H1 (cell line): Measurements from ENCODE around the gene MRPL3. TPM values are rescaled to one million over a fixed set of nuclear protein-coding genes. Genes with fewer than 3 reads are reported as not detected.

Experiments used
- CTCF ChIA-PET: fragments of 300-600 bp; sonication (Branson Sonifier 250); formaldehyde crosslinking; loops from one replicate; lab custom pipeline; 2021; ENCODE audit not compliant: partially characterized antibody; lab: Charles Lee
- POLR2A ChIA-PET: fragments of 300-600 bp; sonication (Branson Sonifier 250); formaldehyde crosslinking; loops from one replicate; lab custom pipeline; 2021; ENCODE audit warnings: inconsistent platforms; ENCODE audit not compliant: partially characterized antibody; lab: Charles Lee
- DNase-seq, 2 experiments: peaks; one replicate each; pipeline versions ENCODE4 v3.0.0 to v3.0.0-alpha.2; 2010 to 2022; ENCODE audit warnings: low spot score in 2 of 2, low read depth in 1 of 2, mixed read lengths in 1 of 2
- FAIRE-seq: peaks from 2 replicates; lab custom pipeline; 2011; peaks lifted over from hg19 to GRCh38; lab: Jason Lieb, UNC
- H2AFZ ChIP-seq: 2 replicates; pipeline ENCODE4 v1.8.1; 2012; ENCODE audit warnings: low read length, inconsistent platforms
- H2AK5ac ChIP-seq: 2 replicates; pipeline ENCODE4 v1.6.1; 2013; ENCODE audit warnings: low read depth, low read length
- H2BK120ac ChIP-seq: replicated peaks from 2 replicates; pipeline ENCODE3; 2013; ENCODE audit warnings: low read depth, low read length, inconsistent platforms
- H2BK12ac ChIP-seq: 2 replicates; pipeline ENCODE4 v1.6.1; 2013; ENCODE audit warnings: low read depth, low read length
- H2BK15ac ChIP-seq: 2 replicates; pipeline ENCODE4 v1.6.1; 2013; ENCODE audit warnings: low read length
- H2BK20ac ChIP-seq: 2 replicates; pipeline ENCODE4 v1.6.1; 2013; ENCODE audit warnings: low read length
- H2BK5ac ChIP-seq: 2 replicates; pipeline ENCODE4 v1.6.1; 2013; ENCODE audit warnings: low read depth, low read length
- H3K14ac ChIP-seq: 2 replicates; pipeline ENCODE4 v1.6.1; 2013; ENCODE audit warnings: inconsistent platforms; ENCODE audit not compliant: insufficient read length
- H3K18ac ChIP-seq: 2 replicates; pipeline ENCODE4 v1.6.1; 2013; ENCODE audit warnings: low read length; ENCODE audit errors: extremely low read depth
- H3K23ac ChIP-seq: 2 replicates; pipeline ENCODE4 v1.6.1; 2013; ENCODE audit warnings: inconsistent platforms; ENCODE audit not compliant: insufficient read length
- H3K23me2 ChIP-seq: 2 replicates; pipeline ENCODE4 v1.6.1; 2013; ENCODE audit warnings: low read depth, low read length
- H3K27ac ChIP-seq: 2 replicates; pipeline ENCODE4 v1.6.1; 2011; ENCODE audit warnings: low read depth, low read length, inconsistent platforms
- H3K27me3 ChIP-seq, 4 experiments: replicated peaks in 1 of 4; 1 replicate in 1 of 4; 2 replicates in 3 of 4; pipeline versions ENCODE4 v1.6.1 to v1.8.1; 2011 to 2013; ENCODE audit warnings: low read length in 3 of 4, mild to moderate bottlenecking in 3 of 4, inconsistent platforms in 2 of 4, mixed read lengths in 2 of 4, moderate library complexity in 1 of 4; ENCODE audit not compliant: control insufficient read depth in 3 of 4, insufficient read depth in 3 of 4; ENCODE audit errors: extremely low read depth in 1 of 4
- H3K36me3 ChIP-seq, 4 experiments: 2 replicates each; pipeline versions ENCODE4 v1.6.1 to v1.8.1; 2011 to 2013; ENCODE audit warnings: mild to moderate bottlenecking in 4 of 4, low read length in 3 of 4, moderate library complexity in 2 of 4, control low read depth in 1 of 4, inconsistent platforms in 1 of 4; ENCODE audit not compliant: insufficient read depth in 4 of 4, control insufficient read depth in 2 of 4
- H3K4ac ChIP-seq: replicated peaks from 2 replicates; pipeline ENCODE3; 2013; ENCODE audit warnings: low read length, low read depth, mixed read lengths, inconsistent platforms; ENCODE audit not compliant: insufficient read length
- H3K4me1 ChIP-seq, 4 experiments: replicated peaks in 1 of 4; 1 replicate in 1 of 4; 2 replicates in 3 of 4; pipeline versions ENCODE4 v1.6.1 to v1.8.1; 2011 to 2013; ENCODE audit warnings: low read length in 3 of 4, inconsistent platforms in 2 of 4, mixed read lengths in 1 of 4; ENCODE audit not compliant: insufficient read depth in 4 of 4, control insufficient read depth in 3 of 4
- H3K4me2 ChIP-seq, 2 experiments: 2 replicates each; pipeline versions ENCODE4 v1.6.1 to v1.8.1; 2011 to 2013; ENCODE audit warnings: low read depth in 2 of 2, low read length in 2 of 2, control low read depth in 1 of 2, inconsistent platforms in 1 of 2, mild to moderate bottlenecking in 1 of 2; ENCODE audit not compliant: insufficient read depth in 1 of 2
- H3K4me3 ChIP-seq, 4 experiments: fragments of 200-600, 300-600 bp in 1 of 4; sonication (generic), shearing (Covaris generic), sonication (Bioruptor Twin) in 1 of 4; 2 replicates each; pipeline versions ENCODE4 v1.5.1 to v1.8.1; 2011 to 2016; ENCODE audit warnings: low read length in 4 of 4, low read depth in 3 of 4, control low read depth in 2 of 4, inconsistent platforms in 2 of 4, mild to moderate bottlenecking in 2 of 4, mixed read lengths in 1 of 4, moderate library complexity in 1 of 4; ENCODE audit not compliant: insufficient read depth in 2 of 4; ENCODE audit errors: extremely low read depth in 1 of 4
- H3K56ac ChIP-seq: replicated peaks from 2 replicates; pipeline ENCODE3; 2013; ENCODE audit warnings: low read depth, mild to moderate bottlenecking, mixed read lengths, low read length, inconsistent platforms; ENCODE audit not compliant: insufficient read length
- H3K79me1 ChIP-seq: 2 replicates; pipeline ENCODE4 v1.6.1; 2013; ENCODE audit warnings: low read depth, low read length, control low read depth
- H3K79me2 ChIP-seq, 2 experiments: 2 replicates each; pipeline versions ENCODE4 v1.6.1 to v1.8.1; 2012 to 2013; ENCODE audit warnings: low read length in 2 of 2, mild to moderate bottlenecking in 2 of 2, inconsistent platforms in 1 of 2; ENCODE audit not compliant: insufficient read depth in 2 of 2, control insufficient read depth in 1 of 2
- H3K9ac ChIP-seq, 4 experiments: replicated peaks in 1 of 4; 1 replicate in 1 of 4; 2 replicates in 3 of 4; pipeline versions ENCODE4 v1.6.1 to v1.8.1; 2011 to 2013; ENCODE audit warnings: low read depth in 3 of 4, low read length in 3 of 4, control low read depth in 2 of 4, mild to moderate bottlenecking in 2 of 4, moderate library complexity in 2 of 4, inconsistent platforms in 1 of 4; ENCODE audit errors: extremely low read depth in 1 of 4
- H3K9me3 ChIP-seq, 2 experiments: 2 replicates each; pipeline versions ENCODE4 v1.6.1 to v1.8.1; 2012 to 2013; ENCODE audit warnings: mild to moderate bottlenecking in 2 of 2, moderate library complexity in 2 of 2, control low read depth in 1 of 2, inconsistent platforms in 1 of 2, low read depth in 1 of 2, low read length in 1 of 2, mixed read lengths in 1 of 2; ENCODE audit not compliant: insufficient read depth in 2 of 2
- H4K20me1 ChIP-seq, 2 experiments: replicated peaks in 1 of 2; 2 replicates each; pipeline versions ENCODE3 to v1.8.1; 2011 to 2013; ENCODE audit warnings: inconsistent platforms in 2 of 2, low read length in 2 of 2, mild to moderate bottlenecking in 1 of 2; ENCODE audit not compliant: insufficient read depth in 2 of 2, control insufficient read depth in 1 of 2
- H4K5ac ChIP-seq: 2 replicates; pipeline ENCODE4 v1.6.1; 2013; ENCODE audit warnings: low read length, low read depth, mixed read lengths, inconsistent platforms; ENCODE audit not compliant: insufficient read length
- H4K8ac ChIP-seq: 2 replicates; pipeline ENCODE4 v1.8.0; 2013; ENCODE audit warnings: mild to moderate bottlenecking, moderate library complexity, low read length, inconsistent platforms; ENCODE audit not compliant: insufficient read depth; ENCODE audit errors: extremely low read depth
- H4K91ac ChIP-seq: replicated peaks from 2 replicates; pipeline ENCODE3; 2013; ENCODE audit warnings: low read length, mixed read lengths, inconsistent platforms; ENCODE audit not compliant: insufficient read length
- EGR1 ChIP-seq: IDR thresholded peaks from 2 replicates; pipeline ENCODE4 v1.6.1; 2011; ENCODE audit warnings: low read depth, low read length, borderline replicate concordance
- JUND ChIP-seq: IDR thresholded peaks from 2 replicates; pipeline ENCODE4 v1.6.1; 2011; ENCODE audit warnings: mild to moderate bottlenecking, improper control_type of control experiment, low read length
- KDM1A ChIP-seq: fragments of 200-600, 300-600 bp; sonication (generic); IDR thresholded peaks from 2 replicates; pipeline ENCODE4 v1.7.1; 2016; ENCODE audit warnings: mild to moderate bottlenecking, low read length, borderline replicate concordance
- POU5F1 ChIP-seq: IDR thresholded peaks from 2 replicates; pipeline ENCODE4 v1.6.1; 2011; ENCODE audit warnings: low read depth, mild to moderate bottlenecking, low read length, moderate library complexity
- RBBP5 ChIP-seq: IDR thresholded peaks from 2 replicates; pipeline ENCODE4 v1.7.1; 2012; ENCODE audit warnings: low read depth, mild to moderate bottlenecking, inconsistent platforms, low read length, moderate library complexity, borderline replicate concordance
- RNF2 ChIP-seq: fragments of 200-900, 300-1000 bp; sonication (generic); IDR thresholded peaks from 2 replicates; pipeline ENCODE4 v1.7.1; 2016; ENCODE audit warnings: borderline replicate concordance, low read depth, mild to moderate bottlenecking, antibody characterized with exemption, low read length; ENCODE audit not compliant: poor library complexity, severe bottlenecking; ENCODE audit errors: missing control alignments
- SIN3A ChIP-seq, 2 experiments: IDR thresholded peaks in 1 of 2; conservative IDR thresholded peaks in 1 of 2; 2 replicates each; pipeline ENCODE4 v1.6.1; 2011 to 2012; ENCODE audit warnings: low read length in 2 of 2, improper control_type of control experiment in 1 of 2, low read depth in 1 of 2, mild to moderate bottlenecking in 1 of 2
- SUZ12 ChIP-seq: fragments of 200-600 bp; sonication (generic); IDR thresholded peaks from 2 replicates; pipeline ENCODE4 v1.6.1; 2012; ENCODE audit warnings: mild to moderate bottlenecking, inconsistent platforms, low read length, moderate library complexity, mixed read lengths
- TAF7 ChIP-seq: optimal IDR thresholded peaks from 2 replicates; pipeline ENCODE3; 2011; ENCODE audit warnings: low read depth, mild to moderate bottlenecking, inconsistent platforms, low read length, moderate library complexity, borderline replicate concordance
- WGBS, 2 experiments: shearing (Covaris generic) in 1 of 2; methylation state at CpG; one replicate each; pipeline versions ENCODE4 v1.1.6 to v1.1.7; 2013 to 2015; ENCODE audit warnings: low lambda C conversion rate in 2 of 2, mixed read lengths in 2 of 2, inconsistent platforms in 1 of 2, low coverage in 1 of 2, missing lambda C conversion rate in 1 of 2; ENCODE audit not compliant: insufficient replicate concordance in 2 of 2, insufficient coverage in 1 of 2, insufficient read length in 1 of 2; ENCODE audit errors: extremely low coverage in 1 of 2, missing lambda C conversion rate in 1 of 2; 5-methylcytosine and 5-hydroxymethylcytosine counted together
- polyA plus RNA-seq, 7 experiments: library from polyadenylated mRNA; depleted of rRNA in 3 of 7; stranded (reverse) in 5 of 7; unstranded in 2 of 7; fragments of >200 nt in 5 of 7; fragments of 200-250 nt in 2 of 7; gene quantifications; 1 replicate in 5 of 7; 2 replicates in 1 of 7; 4 replicates in 1 of 7; pipeline versions ENCODE4 v1.2.1 to v1.2.3, GENCODE V29; 2011 to 2013; ENCODE audit warnings: missing spikeins in 2 of 7, mixed read lengths in 2 of 7
- total RNA-seq: library from RNA; stranded (reverse); fragmentation: NEBNext Ultra II Directional; extraction: Animal tissue kit (Norgen Biotek cat#: 25700); gene quantifications from 2 replicates; pipeline ENCODE4 v1.2.1, GENCODE V29; 2021
- TF ChIP-seq, protein P1 (sequence below): IDR thresholded peaks from 2 replicates; pipeline ENCODE4 v1.6.1; 2012; ENCODE audit warnings: inconsistent platforms

MRPL3 gene
- total and polyA plus RNA-seq, 2 of the 8 experiments (the other 6 are each of a cell fraction or from before 2014, with no cell fraction given), result 164 to 175 TPM

DNA sequence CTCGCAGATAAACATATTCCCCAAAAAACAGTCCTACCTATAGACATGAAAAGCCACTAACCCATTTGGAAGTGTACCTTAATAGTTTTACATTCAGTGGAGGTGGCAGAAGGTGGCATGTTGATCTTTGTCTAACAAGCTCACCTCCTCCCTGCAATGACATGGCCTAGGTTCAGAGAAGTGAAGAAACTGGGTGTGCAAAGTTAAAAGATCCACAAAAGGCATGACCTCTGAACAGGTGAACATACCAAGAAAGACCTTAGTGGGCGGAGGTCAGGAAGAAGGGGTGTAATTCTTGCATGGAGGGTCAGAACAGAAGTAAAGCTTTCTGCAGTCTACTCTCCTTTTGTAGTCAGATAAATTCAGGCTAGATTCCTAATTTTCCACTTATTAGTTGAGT lies 822 bp downstream of the MRPL3 start:
- no peak for FAIRE-seq
- no peak overlapping the region for H4K5ac ChIP-seq
- 58% methylated on average over 2 of the region's 2 CpGs; no CpG with 5 or more reads in 1 of the 2 experiments for WGBS, 2 experiments
- H2BK5ac ChIP-seq, result no peak overlapping the region
- DNase-seq, result no peak
- no peak overlapping the region for H2BK20ac ChIP-seq
- no peak overlapping the region for H3K56ac ChIP-seq
- no peak overlapping the region for H4K91ac ChIP-seq
- POLR2A ChIA-PET, result interaction anchor here (0.6 to 4.3 kb wide), 3 partner anchors 11 to 279 kb away, joined by 3 to 19 read pairs (median 4); no protein-coding TSS in a partner anchor
- no peak overlapping the region for H3K14ac ChIP-seq
- no peaks in the 10 kb centered on the region for H3K4me1 ChIP-seq
- H2AFZ ChIP-seq, result peak overlapping the region; percentile 83; the same call in 1 of the 2 replicates
- H3K23me2 ChIP-seq, result peaks cover 3% of the 10 kb centered on the region; the same call in 1 of the 2 replicates
- TF ChIP-seq, protein P1, sequence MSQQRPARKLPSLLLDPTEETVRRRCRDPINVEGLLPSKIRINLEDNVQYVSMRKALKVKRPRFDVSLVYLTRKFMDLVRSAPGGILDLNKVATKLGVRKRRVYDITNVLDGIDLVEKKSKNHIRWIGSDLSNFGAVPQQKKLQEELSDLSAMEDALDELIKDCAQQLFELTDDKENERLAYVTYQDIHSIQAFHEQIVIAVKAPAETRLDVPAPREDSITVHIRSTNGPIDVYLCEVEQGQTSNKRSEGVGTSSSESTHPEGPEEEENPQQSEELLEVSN, result no peak
- TF ChIP-seq RNF2 (no peak), SIN3A (conservative IDR thresholded peaks at IDR 0.05 in 1 of 2, IDR thresholded peaks at IDR 0.05 in 1 of 2; ENCODE audit: low read depth in 1 of 2, low read length in 2 of 2) (no peak), EGR1 (no peak), SUZ12 (no peak), JUND (no peak), KDM1A (no peak), POU5F1 (no peak), TAF7 (no peak), RBBP5 (no peak)
- H3K79me2 ChIP-seq, result peaks cover 17 to 39% of the 10 kb centered on the region in 2 experiments
- no peak overlapping the region for H4K8ac ChIP-seq
- no peak overlapping the region for H2BK120ac ChIP-seq
- no peak overlapping the region for H3K18ac ChIP-seq
- peak overlapping the region; percentile 82 for H3K4ac ChIP-seq
- no peak overlapping the region for H3K23ac ChIP-seq
- peaks cover 5 to 39% (median 28%) of the 10 kb centered on the region in 4 experiments for H3K36me3 ChIP-seq
- H3K27me3 ChIP-seq, result peaks cover 0 to 10% (median 8%) of the 10 kb centered on the region in 4 experiments; a peak in 6 of 7 replicates
- H4K20me1 ChIP-seq, result no peaks in the 10 kb centered on the region
- H3K79me1 ChIP-seq, result no peaks in the 10 kb centered on the region
- H3K9me3 ChIP-seq, result no peaks in the 10 kb centered on the region
- peak overlapping the region; percentile 51; the same call in 1 of the 2 replicates for H2BK12ac ChIP-seq
- H3K9ac ChIP-seq, result peak overlapping the region; percentile 83 to 99 (median 98)
- H3K27ac ChIP-seq, result peak overlapping the region; percentile 94; the same call in 1 of the 2 replicates
- peak overlapping the region; percentile 74 to 75 for H3K4me2 ChIP-seq
- CTCF ChIA-PET, result no interaction called here
- H3K4me3 ChIP-seq, result peak overlapping the region; percentile 91 to 97 (median 95)
- H2BK15ac ChIP-seq, result no peak overlapping the region
- no peak overlapping the region for H2AK5ac ChIP-seq
